Measurements from ENCODE around the gene NTSR1.

DNA sequence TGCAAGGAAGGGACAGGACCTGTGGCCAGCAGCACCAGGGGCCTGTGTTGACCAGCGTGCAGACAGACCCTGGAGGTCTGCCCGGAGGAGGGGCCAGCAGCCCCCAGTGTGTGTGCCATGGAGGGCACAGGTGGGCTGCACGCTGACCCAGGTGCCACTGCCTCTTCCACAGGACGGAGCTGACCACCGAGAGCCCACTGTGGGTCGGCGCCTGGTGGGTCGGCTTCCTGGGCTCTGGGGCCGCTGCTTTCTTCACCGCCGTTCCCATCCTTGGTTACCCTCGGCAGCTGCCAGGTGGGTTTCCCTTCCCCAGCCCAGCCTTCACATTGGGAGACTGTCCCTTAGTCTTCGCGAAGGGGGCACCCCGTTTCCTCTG lies 48.4 kb upstream of the NTSR1 start:
- TF ChIP-seq CTCF (IDR thresholded peaks at IDR 0.05) (no peak), SIN3A (IDR thresholded peaks at IDR 0.05; ENCODE audit: borderline replicate concordance, insufficient read depth, low read depth, low read length) (no peak)
- TF ChIP-seq, protein P1, sequence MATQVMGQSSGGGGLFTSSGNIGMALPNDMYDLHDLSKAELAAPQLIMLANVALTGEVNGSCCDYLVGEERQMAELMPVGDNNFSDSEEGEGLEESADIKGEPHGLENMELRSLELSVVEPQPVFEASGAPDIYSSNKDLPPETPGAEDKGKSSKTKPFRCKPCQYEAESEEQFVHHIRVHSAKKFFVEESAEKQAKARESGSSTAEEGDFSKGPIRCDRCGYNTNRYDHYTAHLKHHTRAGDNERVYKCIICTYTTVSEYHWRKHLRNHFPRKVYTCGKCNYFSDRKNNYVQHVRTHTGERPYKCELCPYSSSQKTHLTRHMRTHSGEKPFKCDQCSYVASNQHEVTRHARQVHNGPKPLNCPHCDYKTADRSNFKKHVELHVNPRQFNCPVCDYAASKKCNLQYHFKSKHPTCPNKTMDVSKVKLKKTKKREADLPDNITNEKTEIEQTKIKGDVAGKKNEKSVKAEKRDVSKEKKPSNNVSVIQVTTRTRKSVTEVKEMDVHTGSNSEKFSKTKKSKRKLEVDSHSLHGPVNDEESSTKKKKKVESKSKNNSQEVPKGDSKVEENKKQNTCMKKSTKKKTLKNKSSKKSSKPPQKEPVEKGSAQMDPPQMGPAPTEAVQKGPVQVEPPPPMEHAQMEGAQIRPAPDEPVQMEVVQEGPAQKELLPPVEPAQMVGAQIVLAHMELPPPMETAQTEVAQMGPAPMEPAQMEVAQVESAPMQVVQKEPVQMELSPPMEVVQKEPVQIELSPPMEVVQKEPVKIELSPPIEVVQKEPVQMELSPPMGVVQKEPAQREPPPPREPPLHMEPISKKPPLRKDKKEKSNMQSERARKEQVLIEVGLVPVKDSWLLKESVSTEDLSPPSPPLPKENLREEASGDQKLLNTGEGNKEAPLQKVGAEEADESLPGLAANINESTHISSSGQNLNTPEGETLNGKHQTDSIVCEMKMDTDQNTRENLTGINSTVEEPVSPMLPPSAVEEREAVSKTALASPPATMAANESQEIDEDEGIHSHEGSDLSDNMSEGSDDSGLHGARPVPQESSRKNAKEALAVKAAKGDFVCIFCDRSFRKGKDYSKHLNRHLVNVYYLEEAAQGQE (IDR thresholded peaks at IDR 0.05; ENCODE audit: insufficient read depth in 1 of 2, low read depth in 2 of 2, low read length in 1 of 2): no peak

Measured in Panc1 (cell line).